ENCODE data around the gene RTEL1.

DNA sequence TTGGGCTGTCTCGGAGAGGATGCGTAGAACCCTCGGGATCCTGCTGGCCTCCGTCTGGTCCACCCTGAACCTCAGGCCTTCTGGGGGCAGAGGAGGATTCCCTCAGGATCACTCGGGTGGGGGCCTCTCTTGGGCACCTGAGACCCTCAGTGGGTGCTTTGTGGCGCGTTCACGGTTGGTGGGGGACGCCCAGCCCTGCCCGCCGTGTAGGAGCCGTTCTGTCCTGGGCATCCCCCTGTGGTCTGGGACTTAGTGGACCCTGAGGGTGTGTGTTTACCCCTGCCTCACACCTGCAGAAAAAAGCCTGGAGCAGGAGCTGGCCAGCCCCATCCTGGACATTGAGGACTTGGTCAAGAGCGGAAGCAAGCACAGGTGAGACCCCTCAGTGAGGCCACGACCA lies 7.6 kb downstream of the RTEL1 start:
- TF ChIP-seq, protein P1, sequence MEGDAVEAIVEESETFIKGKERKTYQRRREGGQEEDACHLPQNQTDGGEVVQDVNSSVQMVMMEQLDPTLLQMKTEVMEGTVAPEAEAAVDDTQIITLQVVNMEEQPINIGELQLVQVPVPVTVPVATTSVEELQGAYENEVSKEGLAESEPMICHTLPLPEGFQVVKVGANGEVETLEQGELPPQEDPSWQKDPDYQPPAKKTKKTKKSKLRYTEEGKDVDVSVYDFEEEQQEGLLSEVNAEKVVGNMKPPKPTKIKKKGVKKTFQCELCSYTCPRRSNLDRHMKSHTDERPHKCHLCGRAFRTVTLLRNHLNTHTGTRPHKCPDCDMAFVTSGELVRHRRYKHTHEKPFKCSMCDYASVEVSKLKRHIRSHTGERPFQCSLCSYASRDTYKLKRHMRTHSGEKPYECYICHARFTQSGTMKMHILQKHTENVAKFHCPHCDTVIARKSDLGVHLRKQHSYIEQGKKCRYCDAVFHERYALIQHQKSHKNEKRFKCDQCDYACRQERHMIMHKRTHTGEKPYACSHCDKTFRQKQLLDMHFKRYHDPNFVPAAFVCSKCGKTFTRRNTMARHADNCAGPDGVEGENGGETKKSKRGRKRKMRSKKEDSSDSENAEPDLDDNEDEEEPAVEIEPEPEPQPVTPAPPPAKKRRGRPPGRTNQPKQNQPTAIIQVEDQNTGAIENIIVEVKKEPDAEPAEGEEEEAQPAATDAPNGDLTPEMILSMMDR (IDR thresholded peaks at IDR 0.05; ENCODE audit: borderline replicate concordance, extremely low read depth, low read length, poor library complexity, severe bottlenecking), result no peak
- no peak for TF ChIP-seq EZH2 (IDR thresholded peaks at IDR 0.05; ENCODE audit: borderline replicate concordance, low read depth, low read length, severe bottlenecking)

Measured in DND-41 (cell line).